ENCODE results near the gene ARL8A.
"Not testable (repeated sequence)": the region's sequence is repeated elsewhere in the genome, so short reads cannot be mapped to it uniquely, and the experiment has no call there.

The ARL8A gene

DNA sequence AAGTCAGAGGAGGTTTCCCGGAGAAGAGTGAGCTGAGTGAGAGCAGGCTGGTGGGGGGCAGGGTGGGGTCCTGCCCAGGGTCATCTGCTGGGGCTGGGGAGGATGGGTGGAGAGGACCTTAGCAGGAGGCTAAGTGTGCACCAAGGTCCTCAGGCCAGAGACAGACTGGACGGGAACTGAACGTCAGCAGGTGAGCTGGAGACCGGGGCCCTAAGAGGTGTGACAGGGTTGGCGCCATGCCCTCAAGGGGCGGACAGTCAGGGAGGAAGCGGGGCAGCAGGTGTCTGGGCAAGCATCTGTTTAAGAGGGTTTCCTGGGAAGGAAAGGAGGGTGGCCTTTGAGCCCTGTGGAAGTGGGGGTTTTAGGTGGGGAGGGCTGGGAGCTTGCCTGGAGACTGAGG, 29.5 kb upstream of the ARL8A start:
- no peak for DNase-seq (ENCODE audit: low spot score)

DNA sequence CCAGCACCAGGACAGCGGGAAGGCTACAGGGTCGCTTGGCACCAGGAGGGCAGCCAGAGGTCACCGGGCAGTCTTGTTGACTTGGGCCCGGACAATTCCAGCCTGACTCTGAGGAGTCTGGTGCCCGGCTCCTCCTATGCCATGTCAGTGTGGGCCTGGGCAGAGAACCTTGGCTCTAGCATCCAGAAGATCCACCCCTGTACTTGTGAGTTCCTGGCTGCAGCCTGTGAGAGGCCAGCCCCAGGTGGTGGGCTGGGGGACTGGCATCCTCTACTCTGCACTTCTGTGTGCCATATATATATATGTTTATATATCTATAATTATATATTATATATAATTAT, 27.4 kb upstream of the ARL8A start:
- no peak for DNase-seq (ENCODE audit: low spot score)

DNA sequence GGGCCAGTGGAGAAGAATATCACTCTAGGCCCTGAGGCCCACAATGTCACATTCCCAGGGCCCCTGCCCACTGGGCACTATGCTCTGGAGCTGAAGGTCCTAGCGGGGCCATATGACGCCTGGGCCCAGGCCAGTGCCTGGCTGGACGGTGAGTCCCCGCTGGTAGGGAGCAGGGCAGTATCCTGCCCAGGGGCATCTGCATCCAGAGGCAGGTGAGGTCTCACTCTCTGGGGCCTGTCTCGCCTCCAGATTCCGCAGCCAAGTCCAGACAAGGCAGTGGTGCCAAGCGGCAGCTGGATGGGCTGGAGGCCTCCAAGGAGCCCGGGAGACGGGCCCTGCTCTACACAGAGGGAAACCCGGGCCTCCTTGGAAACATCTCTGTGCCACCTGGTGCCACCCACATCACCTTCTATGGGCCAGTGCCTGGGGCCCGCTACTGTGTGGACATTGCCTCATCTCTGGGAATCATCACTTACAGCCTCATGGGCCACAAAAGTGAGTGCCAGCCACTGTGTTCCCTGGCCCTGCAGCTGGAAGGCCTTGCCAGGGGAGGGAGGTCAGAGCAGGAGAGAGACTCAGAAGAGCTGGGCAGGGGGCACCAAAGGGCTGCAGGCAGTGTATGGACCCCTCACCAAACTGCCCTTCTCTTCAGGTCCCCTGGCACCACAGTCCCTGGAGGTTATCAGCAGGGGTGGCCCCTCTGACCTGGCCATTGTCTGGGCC, 26.9 kb upstream of the ARL8A start:
- no peak for DNase-seq (ENCODE audit: low spot score)

DNA sequence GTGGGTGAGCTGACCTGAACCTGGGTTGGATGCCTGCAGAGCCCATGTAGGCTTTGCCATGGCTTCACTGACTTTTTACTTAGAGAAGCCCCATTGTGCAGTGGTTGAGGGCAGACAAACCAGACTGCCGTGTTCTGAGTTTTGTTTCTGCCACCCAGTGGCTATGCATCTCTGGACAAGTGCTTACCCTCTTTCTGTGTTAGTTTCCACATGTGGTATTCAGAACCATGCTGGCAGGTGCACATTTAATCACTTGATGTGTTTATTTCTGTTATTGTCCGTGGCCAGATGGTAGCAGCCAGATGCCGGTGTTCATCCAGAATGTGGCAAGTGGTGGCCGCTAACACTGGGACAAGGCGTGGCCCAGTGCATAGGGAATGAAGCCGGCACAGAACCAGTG, 26.2 kb upstream of the ARL8A start:
- no peak for DNase-seq (ENCODE audit: low spot score)

DNA sequence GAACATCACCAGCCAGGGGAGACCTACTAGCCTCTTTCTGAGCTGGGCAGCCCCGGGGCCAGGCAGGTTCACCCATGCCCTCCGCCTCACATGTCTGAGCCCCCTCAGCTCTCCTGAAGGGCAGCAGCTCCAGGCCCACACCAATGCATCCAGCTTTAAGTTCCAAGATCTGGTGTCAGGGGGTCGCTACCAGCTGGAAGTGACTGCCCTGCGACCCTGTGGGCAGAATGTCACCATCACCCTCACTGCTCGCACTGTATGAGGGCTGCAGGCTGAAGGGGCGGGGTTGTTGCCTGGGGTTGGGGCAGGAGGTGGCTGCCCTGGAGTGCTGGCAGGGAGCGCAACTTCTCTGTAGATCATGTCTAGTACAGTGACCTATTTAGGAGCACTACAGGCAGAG, 24.3 kb upstream of the ARL8A start:
- no peak for DNase-seq (ENCODE audit: low spot score)

DNA sequence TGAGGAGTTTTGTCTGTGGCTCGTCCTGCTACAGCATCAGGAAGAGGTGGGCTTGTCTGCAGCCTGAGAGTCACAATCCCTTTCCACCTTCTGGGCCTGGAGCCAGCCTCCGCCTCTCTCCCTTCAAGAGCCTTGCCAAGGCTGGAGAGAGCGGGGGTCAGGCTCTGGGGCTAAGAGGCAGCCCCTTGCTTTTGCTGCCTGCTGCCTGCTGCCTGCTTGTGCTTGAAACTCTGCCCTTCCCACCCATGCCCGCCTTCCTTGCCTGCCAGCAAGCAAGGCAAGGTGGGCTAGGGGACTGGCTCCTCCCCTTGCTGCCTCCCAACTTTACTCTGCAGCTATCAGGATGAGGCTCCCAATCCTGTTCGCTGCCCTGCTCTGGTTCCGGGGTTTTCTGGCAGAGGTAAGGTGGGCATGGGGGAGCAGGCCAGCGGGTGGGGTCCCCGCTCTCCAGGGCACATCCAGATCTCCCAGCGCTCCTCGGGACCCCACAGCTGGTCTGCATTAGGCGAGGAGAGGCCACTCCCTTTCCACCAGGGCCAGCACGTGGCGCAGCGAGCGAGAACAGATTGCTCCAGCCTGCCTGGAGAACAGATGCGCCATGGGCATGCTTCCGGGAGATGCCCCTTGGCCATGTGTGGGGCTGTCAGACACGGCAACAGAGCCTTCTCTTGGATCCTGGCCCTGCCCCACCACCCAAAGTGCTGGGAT, 23.3 kb upstream of the ARL8A start:
- no peak for DNase-seq (ENCODE audit: low spot score)

DNA sequence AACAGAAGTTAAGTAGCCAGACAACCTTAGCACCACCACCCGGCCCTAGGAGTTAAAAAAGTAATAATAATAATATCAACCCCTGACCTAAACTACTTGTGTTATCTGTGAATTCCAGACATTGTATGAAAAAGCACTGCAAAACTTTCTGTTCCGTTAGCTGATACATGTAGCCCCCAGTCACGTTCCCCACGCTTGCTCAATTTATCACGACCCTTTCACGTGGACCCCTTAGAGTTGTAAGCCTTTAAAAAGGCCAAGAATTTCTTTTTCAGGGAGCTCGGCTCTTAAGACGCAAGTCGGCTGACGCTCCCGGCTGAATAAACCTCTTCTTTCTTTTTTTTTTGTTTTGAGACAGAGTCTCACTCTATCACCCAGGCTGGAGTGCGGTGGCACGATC, 22.5 kb upstream of the ARL8A start:
- not testable (repeated sequence) for DNase-seq (ENCODE audit: low spot score)

DNA sequence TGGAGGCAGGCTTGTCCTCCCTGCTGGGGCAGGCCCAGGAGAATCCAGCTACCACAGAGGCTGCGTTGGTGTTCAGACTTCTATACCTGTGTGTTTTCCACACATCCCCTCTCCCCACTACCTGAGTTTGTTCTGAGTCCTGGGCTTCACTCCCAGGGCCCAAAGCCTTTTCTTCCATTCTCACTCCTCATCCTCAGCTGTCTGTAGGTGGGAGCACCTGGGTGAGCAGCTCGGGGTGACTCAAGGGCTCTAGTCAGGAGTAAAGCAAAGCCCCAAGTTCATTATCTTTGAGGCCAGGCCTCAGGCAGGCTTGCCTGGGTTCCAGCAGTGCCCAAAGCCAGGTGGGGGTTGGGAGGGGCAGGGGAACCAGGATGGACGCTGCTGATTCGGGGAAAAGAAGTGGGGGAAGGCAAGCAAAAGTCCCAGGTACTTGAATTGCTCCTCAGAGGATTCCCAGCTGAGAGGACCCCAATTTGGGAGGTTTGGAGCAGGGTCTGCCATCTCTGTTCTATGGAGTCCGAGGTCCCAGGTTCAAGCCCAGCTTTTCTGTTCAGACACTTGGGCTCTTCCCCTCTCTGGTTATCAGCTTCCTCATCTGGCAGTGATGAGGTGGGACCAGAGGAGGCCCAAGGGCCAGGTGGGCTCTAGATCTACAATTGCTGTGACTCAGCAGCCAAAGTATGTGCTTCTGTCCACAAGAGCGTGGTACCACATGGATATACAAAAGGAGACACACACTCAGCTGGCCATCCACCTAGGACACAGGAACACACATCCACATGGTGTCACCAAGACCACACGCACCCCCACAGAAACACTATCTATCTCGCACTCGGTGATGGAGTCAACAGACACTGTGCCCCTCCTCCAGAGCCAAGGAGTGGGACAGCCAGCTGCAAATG, 21.7 kb upstream of the ARL8A start:
- DNase-seq (ENCODE audit: low spot score) = no peak

DNA sequence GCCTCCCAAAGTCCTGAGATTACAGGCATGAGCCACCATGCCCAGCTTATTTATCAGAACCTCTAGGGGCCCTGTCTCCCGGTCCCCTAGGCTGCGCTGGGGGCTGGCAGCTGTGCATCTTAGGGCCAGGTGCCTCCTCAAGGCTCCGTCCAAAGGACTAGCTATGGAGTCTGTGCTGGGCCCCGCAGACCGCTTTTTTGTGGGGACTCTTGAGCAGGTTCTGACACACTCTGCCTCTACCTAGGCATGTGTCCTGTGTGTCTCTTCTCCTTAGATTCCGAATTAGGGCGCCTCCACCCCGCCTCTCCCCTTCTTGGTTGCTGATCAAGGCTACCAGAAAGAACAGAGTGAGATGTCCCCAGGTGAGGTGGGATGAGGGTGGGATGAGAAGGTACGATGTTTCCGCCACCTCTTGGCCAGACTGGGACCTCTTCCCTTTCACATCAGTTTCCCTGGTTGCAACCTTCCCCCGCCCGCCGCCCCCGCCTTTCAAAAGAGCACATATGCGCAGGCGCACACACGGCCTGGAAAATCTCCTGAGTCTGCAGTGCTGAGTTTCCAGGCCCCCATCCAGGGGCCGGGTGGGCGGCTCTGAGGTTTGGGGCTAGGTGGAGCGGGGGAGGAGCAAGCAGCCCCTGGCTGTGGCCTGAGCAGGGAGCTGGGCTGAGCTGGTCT, 20.9 kb upstream of the ARL8A start:
- DNase-seq (ENCODE audit: low spot score) = no peak

DNA sequence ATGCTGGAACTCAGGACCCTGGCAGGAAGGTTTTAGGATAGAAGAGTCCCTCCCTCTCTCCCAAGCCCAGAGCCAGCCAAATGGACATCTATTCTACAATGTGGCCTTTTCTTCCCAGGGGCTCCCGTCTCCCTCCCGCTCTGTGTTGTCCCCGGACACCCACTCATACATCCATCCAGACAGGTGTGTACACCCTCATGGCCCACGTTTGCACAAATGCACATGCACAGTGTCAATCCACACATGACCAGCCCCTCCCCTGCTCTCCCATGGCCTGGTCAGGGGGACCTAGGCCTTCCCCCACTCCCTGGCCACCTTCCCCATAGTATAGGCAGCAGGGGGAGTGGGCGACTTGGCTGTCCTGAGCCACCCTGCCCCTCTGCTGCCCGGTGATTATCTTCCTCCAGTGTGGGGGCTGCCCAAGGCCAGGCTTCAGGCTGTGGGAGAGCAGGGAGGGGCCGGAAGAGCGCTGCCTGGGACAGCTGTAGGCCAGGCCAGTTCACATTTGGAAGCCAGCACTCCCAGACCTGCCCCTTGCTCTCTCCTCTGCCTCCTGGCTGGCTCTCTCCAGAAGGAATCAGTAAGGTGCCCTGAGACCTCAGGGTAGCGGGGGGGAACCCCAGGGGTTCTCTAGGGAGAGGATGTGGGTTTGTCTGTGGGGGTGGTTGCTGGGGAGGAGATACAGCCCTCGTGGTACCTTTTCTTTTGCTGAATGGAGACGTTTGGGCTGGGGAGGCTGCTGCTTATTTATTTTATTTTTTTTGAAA, 19.9 kb upstream of the ARL8A start:
- DNase-seq (ENCODE audit: low spot score) = no peak

DNA sequence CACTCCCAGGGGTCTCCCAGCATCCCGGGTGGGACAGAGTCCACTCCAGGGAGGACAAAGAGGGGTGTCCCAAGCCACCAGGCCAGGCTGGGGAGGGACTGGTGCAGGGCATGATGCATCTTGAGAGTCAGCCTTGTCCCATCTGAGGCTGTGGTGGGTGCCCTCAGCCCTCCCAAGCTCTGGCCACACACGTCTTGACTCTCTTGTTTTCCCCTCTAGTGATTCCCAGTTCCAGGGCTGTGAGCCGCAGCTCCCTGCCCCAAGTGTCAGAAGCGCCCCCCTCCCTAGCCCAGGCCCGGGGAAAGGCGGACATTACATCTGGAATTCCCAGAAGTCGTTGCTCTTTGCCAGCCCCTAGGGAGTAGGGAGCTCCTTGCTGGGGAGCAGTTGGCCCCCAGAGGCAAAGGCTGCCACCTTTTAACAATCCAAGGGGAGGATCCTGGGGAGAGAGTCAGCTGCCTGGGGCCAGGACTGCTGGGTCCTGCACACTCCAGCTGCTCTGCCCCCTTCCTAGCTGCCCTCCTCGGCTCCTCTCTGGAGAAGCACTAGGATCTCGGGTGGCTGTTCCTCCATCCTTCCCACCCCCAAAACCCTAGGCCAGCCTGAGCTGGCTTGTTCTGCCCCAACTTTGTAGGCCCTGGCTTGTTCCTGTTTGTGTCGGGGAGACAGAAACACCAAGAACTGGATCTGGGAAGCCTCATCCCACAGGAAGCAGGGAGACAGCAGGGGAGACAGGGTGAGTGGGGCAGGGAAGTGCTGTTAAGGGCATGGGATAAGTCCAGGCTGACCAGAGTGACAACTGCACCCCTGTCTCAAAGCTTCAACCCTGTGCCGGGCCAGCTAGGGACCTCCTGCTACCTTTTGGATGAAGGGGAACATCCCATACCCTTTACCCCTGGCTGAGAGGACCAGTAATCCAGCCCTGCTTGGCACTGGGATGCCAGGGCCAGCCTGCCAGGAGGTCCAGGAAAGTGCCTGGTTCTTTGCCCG, 19.0 kb upstream of the ARL8A start:
- no peak for DNase-seq (ENCODE audit: low spot score)

DNA sequence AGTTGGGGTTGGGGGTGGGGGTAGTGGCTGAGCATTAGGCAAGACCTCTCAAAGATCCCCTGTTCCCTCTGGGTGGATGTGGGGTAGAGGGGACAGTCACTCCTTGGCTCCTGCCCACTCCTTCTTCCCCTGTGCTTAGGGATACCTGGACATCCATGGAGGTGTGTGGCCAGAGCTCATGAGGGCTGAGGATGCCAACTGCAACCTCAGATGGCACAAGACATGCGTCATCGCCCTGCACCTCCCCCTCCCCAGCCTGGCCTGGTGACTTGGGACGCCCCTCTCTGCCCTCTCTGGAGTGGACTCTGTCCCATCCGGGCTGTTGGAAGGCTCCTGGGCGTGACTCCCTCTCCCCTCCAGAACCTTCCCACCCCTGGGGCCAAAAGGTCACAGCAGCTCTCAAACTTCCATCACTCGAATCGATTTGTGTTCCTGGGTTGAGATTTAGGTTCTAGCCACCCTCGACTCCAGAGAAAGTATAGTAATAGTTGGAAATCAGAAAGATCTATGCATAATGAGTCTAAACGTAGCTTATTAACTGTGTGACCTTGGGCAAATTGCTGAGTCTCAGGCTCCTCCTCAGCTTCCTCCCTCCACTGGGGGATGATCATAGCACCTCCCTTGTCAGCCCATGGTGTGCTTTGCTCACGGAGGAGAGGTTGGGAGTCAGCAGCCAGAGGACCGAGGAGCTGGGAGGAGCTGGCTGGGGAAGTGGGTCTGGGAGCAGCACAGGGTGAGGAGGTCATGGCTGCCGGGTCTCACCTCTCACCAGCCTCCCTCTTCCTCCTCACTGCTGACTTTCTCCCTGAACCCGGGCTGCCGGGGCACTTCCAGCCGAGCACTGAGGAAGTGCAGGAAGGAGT, 18.1 kb upstream of the ARL8A start:
- DNase-seq (ENCODE audit: low spot score) = no peak

DNA sequence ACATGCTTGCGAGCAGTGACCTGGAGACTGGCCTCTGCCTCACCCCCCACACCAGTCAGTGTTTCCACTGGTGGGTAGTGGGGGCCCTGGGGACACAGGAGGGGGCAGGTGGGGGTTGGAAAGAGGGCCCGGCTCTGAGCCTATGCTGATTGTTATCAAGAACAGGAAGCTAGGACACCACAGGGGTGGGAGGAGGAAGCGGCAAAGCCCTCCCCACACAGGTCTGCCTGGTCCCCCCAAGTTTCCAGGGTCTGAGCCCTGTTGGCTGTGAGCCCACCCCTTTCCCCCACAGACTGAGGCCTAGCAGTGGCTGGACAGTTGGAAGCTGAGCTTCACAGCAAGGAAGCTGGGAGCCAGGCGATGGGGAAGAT, 17.5 kb upstream of the ARL8A start:
- DNase-seq (ENCODE audit: low spot score) = no peak

DNA sequence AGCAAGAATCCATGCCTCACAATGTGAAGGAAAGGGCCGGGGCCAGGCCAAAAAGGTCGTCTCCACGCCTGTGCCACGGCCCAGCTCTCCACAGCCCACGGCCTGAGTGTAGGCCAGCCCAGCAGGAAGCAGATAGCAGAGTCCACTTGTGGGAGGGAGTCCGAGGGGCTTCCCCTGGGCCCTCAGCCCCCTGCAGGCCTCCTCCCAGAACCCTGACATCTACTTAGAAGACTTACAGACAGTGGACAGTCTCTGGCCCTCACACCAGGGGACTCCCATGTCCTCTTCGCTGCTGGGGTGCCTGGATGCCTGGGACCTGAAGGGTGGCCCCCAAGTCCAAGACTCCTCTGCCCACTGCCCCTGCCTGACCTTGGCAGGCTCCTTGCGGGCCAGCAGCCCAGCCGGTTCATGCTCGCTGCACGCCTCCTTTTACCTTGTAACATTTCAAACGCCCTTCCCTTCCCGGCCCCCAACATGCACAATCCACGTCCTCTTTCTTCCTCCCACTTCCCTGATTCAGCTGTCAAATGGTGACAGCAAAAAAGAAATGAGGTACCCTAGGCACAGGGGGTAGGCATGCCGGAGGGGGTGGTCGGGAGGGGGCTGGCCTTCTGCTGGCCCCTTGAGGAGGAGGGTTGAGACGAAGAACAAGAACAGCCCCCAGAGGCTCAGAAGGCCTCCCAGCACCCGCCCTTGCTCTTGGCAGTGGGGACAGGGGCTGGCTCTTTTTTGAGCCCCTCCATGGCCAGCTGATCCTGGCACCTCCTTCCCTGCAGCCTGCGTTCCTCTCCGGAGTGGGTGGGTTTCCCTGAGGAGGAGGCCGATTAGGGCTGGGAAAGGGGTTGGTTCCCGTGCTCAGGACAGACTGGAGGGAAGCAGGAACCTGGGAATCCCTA, 16.9 kb upstream of the ARL8A start:
- no peak for DNase-seq (ENCODE audit: low spot score)

DNA sequence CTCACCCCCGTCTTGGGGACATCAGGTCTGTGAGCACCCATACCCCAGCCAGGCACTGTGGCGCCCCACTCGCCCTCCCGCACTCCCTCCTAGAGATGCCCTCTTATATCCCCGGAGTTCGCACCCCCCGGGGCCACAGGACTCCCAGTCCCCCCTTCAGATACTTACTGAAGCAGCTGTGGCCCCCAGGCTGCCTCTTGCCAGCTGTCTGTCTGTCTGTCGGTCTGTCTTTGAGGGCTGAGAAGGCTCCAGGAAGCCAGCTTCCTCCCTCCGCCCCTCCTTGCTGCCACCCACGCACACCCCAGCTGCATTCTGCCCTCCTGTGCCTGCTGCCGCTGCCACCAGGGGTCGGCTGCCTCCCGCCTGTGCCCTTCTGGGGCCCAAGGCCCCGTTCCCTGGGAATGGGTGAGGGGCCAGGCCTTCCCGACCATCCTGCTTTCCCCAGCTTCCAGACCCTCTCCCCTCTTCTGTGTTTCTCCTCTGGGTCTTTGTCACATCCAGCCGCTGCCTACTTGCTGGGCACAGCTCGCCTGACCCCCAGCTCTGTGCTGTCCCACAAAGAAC, 15.9 kb upstream of the ARL8A start, which contains the start of gene PTPN7:
TSS of gene PTPN7 (minus strand) at position 226 of the 564 bp plus-strand sequence. CDS start 1,200 bp downstream, outside the sequence.
- no peak for DNase-seq (ENCODE audit: low spot score)

DNA sequence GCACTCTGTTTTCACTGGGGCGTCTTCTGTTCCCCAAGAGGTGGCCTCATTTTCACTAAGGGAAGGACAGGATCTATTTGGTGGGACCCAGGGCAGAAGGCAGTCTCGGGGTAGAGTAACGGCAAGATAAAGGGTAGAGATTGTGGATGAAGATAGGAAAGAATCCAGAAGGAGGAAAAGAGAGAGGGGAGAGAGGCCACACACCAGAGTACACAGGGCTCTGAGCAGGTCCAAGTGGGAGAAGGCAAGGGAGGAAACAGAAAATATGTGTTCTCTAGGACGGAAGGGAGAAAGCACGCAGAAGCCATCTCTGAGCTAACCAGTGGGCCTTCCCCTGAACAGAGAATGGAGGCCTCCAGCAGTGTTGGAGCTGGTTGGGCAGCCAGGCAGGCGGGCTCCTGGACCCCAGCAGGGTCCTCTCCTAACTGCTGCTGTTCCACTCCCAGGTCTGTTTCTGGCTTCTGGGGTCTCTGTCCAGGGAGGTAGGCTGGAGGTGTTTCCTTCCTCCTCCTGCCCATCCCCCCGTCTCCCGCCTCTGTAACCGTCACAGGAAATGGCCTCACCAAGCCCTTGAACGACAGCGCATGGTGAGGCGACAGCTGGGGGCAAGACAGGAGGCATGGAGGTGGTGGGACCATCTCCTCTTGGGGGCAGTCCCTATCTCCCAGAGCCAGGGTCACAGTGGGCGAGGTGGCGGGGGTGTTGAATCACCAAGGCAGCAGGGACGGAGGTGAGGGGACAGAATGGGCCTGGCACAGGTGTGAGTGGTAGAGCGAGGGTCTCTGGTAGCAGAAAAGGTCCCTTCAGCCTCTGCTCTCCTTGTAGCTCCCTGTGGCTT, 15.2 kb upstream of the ARL8A start:
- DNase-seq (ENCODE audit: low spot score) = no peak

All from AG08396 (cell line).